ENCODE results near the gene FOXRED2.

DNA sequence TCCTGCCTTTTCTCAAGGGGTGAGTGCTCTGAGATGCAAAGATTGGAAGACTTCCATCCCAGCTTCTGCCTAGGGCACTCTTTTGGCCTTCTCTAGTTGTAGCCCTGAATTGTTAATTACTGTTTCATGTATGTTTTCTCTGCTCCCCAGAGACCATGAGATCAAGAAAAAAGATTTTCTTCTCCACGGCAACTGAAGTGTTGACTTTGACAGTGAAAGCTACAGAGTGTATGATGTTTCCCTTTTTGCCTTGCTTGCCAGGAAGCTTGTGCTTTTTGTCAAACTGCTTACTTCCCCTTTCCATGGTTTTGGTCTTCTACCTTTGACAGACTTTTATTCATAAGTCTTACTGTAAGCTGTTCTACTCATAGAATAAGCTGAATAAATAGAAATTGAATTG is 45.4 kb upstream of the FOXRED2 start:
- TF ChIP-seq FOSL1 (IDR thresholded peaks at IDR 0.05; ENCODE audit: low read depth) (no peak), POLR2AphosphoS5 (IDR thresholded peaks at IDR 0.05; ENCODE audit: low read depth, low read length) (no peak), SIN3A (IDR thresholded peaks at IDR 0.05; ENCODE audit: low read depth) (no peak), EZH2 (IDR thresholded peaks at IDR 0.05) (no peak), CEBPB (IDR thresholded peaks at IDR 0.05; ENCODE audit: low read depth) (no peak), SRF (IDR thresholded peaks at IDR 0.05; ENCODE audit: low read depth) (no peak), POLR2A (IDR thresholded peaks at IDR 0.05; ENCODE audit: borderline replicate concordance, extremely low read depth, insufficient read depth, insufficient read length) (no peak), JUND (IDR thresholded peaks at IDR 0.05) (no peak), ZFX (IDR thresholded peaks at IDR 0.05) (no peak), EZH2phosphoT487 (IDR thresholded peaks at IDR 0.05; ENCODE audit: borderline replicate concordance) (no peak)
- TF ChIP-seq, protein P1, sequence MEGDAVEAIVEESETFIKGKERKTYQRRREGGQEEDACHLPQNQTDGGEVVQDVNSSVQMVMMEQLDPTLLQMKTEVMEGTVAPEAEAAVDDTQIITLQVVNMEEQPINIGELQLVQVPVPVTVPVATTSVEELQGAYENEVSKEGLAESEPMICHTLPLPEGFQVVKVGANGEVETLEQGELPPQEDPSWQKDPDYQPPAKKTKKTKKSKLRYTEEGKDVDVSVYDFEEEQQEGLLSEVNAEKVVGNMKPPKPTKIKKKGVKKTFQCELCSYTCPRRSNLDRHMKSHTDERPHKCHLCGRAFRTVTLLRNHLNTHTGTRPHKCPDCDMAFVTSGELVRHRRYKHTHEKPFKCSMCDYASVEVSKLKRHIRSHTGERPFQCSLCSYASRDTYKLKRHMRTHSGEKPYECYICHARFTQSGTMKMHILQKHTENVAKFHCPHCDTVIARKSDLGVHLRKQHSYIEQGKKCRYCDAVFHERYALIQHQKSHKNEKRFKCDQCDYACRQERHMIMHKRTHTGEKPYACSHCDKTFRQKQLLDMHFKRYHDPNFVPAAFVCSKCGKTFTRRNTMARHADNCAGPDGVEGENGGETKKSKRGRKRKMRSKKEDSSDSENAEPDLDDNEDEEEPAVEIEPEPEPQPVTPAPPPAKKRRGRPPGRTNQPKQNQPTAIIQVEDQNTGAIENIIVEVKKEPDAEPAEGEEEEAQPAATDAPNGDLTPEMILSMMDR (IDR thresholded peaks at IDR 0.05 in 2 of 3, conservative IDR thresholded peaks at IDR 0.05 in 1 of 3; ENCODE audit: borderline replicate concordance in 1 of 3, insufficient read depth in 1 of 3, low read depth in 2 of 3, low read length in 2 of 3): no peak
- TF ChIP-seq, protein P2, sequence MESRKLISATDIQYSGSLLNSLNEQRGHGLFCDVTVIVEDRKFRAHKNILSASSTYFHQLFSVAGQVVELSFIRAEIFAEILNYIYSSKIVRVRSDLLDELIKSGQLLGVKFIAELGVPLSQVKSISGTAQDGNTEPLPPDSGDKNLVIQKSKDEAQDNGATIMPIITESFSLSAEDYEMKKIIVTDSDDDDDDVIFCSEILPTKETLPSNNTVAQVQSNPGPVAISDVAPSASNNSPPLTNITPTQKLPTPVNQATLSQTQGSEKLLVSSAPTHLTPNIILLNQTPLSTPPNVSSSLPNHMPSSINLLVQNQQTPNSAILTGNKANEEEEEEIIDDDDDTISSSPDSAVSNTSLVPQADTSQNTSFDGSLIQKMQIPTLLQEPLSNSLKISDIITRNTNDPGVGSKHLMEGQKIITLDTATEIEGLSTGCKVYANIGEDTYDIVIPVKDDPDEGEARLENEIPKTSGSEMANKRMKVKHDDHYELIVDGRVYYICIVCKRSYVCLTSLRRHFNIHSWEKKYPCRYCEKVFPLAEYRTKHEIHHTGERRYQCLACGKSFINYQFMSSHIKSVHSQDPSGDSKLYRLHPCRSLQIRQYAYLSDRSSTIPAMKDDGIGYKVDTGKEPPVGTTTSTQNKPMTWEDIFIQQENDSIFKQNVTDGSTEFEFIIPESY (IDR thresholded peaks at IDR 0.05; ENCODE audit: extremely low read depth, insufficient replicate concordance, low read length): no peak
- TF ChIP-seq, protein P3, sequence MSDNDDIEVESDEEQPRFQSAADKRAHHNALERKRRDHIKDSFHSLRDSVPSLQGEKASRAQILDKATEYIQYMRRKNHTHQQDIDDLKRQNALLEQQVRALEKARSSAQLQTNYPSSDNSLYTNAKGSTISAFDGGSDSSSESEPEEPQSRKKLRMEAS (IDR thresholded peaks at IDR 0.05): no peak
